GM12891 (cell line): ENCODE measurements around the gene ASPA.

Source experiments
- PAX5 ChIP-seq: IDR thresholded peaks from 2 replicates; pipeline ENCODE4 v1.6.1; 2011; ENCODE audit warnings: low read length, moderate library complexity, mild to moderate bottlenecking; ENCODE audit not compliant: insufficient read depth, severe bottlenecking
- POLR2A ChIP-seq: IDR thresholded peaks from 2 replicates; pipeline ENCODE4 v1.6.1; 2011; ENCODE audit warnings: low read depth, low read length, control low read depth
- POLR2AphosphoS5 ChIP-seq: IDR thresholded peaks from 2 replicates; pipeline ENCODE4 v1.6.1; 2011; ENCODE audit warnings: low read depth, low read length, control low read depth
- SPI1 ChIP-seq: IDR thresholded peaks from 2 replicates; pipeline ENCODE4 v1.6.1; 2011; ENCODE audit warnings: low read depth, low read length, control low read depth
- TAF1 ChIP-seq: IDR thresholded peaks from 2 replicates; pipeline ENCODE4 v1.6.1; 2011; ENCODE audit warnings: low read depth, low read length, control low read depth

GRCh38 chr17:3471599-3471998, 4.2 kb upstream of the ASPA start, which contains the start of gene SPATA22:
- no peak for TF ChIP-seq POLR2AphosphoS5
- no peak for TF ChIP-seq POLR2A
- no peak for TF ChIP-seq TAF1
- no peak for TF ChIP-seq SPI1
- TF ChIP-seq PAX5: no peak
